Measurements from ENCODE around the gene HMCN2.

DNA sequence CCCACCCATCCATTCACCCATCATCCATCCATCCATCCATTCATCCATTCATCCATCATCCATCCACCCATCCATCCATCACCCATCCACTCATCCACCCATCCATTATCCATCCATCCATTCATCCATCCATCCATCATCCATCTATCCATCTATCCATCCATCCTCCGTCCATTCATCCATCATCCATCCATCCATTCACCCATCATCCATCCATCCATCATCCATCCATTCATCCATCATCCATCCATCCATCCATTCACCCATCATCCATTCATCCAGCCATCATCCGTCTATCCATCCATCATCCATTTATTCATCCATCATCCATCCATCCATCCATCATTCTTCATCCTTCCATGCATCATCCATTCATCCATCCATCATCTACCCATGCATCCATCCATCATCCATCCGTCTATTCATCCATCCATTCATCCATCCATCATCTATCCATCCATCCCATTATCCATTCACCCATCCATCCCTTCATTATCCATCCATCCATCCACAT lies 189.3 kb downstream of the HMCN2 start:
- TF ChIP-seq, protein P1, sequence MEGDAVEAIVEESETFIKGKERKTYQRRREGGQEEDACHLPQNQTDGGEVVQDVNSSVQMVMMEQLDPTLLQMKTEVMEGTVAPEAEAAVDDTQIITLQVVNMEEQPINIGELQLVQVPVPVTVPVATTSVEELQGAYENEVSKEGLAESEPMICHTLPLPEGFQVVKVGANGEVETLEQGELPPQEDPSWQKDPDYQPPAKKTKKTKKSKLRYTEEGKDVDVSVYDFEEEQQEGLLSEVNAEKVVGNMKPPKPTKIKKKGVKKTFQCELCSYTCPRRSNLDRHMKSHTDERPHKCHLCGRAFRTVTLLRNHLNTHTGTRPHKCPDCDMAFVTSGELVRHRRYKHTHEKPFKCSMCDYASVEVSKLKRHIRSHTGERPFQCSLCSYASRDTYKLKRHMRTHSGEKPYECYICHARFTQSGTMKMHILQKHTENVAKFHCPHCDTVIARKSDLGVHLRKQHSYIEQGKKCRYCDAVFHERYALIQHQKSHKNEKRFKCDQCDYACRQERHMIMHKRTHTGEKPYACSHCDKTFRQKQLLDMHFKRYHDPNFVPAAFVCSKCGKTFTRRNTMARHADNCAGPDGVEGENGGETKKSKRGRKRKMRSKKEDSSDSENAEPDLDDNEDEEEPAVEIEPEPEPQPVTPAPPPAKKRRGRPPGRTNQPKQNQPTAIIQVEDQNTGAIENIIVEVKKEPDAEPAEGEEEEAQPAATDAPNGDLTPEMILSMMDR (IDR thresholded peaks at IDR 0.05; ENCODE audit: extremely low read depth in 1 of 2, insufficient read depth in 1 of 2, low read depth in 1 of 2, low read length in 2 of 2), result no peak
- no peak for TF ChIP-seq POLR2A (IDR thresholded peaks at IDR 0.05; ENCODE audit: low read depth, low read length)
